T1000 (cell line): ENCODE measurements around the gene TSPYL1.

Experiments
- DNase-seq: peaks from one replicate; lab custom pipeline; 2025; ENCODE audit warnings: mixed read lengths; lab: John Stamatoyannopoulos, UW

TSPYL1 gene

GRCh38 chr6:116258520-116258919 lies 21.2 kb downstream of the TSPYL1 start:
- no peak for DNase-seq

- no peak for DNase-seq
Measured at GRCh38 chr6:116256694-116257093, 23.0 kb downstream of the TSPYL1 start.

DNA sequence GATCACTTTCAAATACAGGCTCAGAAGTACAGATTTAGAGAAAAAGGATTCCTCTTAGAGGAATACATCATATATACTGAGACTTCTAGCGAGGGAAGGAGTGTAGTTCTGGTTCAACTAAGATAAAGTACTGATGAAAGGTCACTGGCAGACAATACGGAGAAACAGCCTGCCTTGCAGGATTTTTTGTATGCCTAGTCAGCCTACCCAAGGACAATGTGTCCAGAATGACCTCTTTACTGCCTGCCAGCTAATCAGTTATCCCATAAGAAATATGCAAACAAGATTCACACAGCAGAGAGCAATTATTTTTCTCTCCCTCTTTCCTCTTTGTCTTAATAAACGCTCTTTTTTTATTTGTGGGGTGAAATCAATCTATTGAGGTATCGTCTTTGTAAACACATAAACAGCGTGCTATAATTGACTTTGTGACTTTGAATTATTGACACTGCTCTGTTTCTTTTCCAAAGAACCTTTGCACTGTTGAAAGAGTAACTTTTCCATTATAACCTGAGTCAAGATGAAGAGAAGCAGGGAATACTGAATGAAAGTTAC lies 24.4 kb downstream of the TSPYL1 start:
- DNase-seq: no peak

DNA sequence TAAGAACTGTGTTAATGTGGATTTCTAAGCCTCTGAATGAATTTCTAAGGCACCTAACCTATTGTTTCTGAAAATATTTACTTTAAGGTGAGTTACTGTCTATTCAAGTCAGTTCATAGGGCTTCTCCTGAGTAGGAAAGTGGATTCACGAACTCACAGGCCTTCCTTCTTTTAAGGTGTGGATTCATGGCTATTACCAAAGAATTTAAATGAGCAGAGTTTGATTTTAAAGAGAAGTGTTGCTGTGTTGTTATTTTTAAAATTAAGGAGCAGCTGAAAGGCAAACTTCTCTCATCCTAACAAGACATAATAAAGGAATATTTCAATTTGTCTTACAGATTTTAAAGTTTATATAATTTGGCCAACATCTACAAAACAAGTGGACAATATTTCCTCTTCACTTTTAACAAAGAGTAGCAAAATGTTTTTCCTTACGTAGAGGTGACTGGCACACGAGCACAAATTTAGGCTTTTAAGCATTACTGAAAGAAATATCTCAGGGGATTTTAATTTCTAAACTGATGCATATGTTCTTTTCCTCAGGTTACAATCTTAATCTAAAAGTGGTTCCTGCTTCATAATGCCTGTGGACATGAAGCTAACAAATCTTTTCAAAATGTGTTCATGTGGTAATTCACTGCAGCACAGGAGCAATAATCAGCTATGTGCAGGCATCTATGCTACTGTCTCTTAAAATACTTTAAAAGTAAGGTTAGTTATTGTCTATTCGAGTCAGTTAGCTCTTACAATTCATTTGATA lies 25.3 kb downstream of the TSPYL1 start:
- no peak for DNase-seq

- DNase-seq: peak; percentile 80
Measured at GRCh38 chr6:116253505-116254296, 26.0 kb downstream of the TSPYL1 start, which contains the start of gene TSPYL4. Gene TSPYL4, minus strand, starts transcription at chr6:116254075. Its CDS starts 67 bp downstream, at chr6:116254008.

- no peak for DNase-seq
Measured at GRCh38 chr6:116253188-116253504, 26.6 kb downstream of the TSPYL1 start.

GRCh38 chr6:116251568-116252384 lies 28.0 kb downstream of the TSPYL1 start:
- DNase-seq: no peak

- DNase-seq: no peak
Measured at GRCh38 chr6:116248577-116248976, 31.2 kb downstream of the TSPYL1 start.

DNA sequence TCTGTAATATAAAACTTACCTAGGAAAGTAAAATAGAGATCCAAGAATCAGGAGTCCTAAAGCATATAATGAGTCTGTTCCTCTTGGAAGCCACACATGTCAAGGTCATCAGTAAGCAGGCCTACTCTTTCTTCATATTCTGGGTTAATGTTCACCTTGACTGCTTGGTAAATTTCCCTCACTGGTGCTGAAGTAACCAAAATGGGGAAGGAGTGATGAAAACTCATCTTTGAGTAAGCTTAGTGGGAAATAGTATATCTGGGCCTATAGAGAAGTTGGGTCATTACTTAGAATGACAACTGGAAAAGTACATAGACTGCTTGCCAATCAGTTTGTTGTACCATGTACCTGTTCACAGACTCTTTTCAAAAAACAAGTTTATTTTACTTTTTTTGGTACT lies 32.4 kb downstream of the TSPYL1 start:
- DNase-seq: no peak

DNA sequence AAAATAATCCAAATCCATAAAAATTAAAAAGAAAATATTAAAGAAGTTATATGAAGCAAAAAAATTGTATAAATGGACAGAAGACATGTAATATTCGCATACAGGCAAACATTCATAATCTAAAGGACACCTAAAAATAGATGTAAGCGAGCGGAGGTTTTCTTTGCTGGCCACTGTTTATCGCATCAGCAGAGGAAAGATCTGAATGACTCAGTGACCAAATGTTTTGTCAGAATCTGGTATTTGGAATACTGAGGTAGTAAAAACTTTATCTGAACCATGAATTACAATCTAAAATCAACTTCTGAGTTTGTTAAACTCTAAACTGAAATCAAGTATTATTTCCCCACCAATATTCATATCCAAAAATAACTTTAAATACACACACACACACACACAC lies 33.6 kb downstream of the TSPYL1 start:
- DNase-seq: no peak

DNA sequence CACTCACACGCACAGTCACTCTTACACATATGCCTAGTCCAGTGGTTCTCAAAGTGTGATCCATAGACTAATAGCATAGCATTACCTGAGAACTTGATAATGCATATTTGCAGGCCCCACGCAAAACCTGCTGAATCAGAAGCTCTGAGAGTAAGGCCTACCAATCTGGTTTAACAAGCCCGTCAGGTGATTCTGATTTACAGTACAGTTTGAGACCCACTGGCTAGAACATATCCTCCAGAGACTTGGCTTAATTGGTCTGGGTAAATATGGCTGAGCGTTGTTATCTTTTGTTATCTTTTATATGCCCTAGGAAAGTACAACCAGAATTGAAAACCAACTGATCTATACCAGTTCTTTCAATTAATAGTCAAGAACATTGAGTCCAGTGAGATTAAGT lies 35.4 kb downstream of the TSPYL1 start:
- no peak for DNase-seq

DNA sequence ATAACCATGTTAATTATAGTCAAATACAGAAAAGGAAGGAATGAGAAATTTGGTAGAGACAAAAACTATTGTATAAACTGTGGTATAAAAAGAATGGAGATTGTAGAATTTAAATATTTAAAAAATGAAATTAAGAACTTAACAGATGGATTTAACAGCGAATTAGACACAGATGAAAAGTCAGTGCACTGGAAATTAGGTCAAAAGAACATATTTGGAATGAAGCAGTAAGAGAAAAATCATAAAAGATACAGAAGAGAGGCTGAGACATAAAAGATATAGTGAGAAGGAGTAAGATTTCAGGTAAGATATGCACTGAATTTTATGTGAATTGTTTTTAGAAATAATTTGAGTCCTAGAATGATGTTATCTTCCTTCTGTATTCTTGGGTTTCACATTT lies 39.9 kb downstream of the TSPYL1 start:
- no peak for DNase-seq

- DNase-seq: no peak
Measured at GRCh38 chr6:116239256-116239655, 40.5 kb downstream of the TSPYL1 start.

DNA sequence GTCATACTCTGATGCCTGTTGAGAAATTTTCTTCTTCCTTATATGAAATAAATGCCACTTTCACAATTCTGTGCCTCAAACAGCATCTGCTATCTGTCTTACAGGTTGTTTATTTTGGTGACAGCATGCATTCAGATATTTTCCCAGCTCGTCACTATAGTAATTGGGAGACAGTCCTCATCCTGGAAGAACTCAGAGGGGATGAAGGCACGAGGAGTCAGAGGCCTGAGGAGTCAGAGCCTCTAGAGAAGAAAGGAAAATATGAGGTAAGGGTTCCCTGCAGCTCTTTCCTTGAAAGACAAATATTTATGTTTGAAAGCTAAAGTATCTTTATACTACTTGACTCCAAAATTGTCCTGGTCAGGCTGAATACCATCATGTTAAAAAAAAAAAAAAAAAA lies 41.6 kb downstream of the TSPYL1 start:
- DNase-seq: no peak

DNA sequence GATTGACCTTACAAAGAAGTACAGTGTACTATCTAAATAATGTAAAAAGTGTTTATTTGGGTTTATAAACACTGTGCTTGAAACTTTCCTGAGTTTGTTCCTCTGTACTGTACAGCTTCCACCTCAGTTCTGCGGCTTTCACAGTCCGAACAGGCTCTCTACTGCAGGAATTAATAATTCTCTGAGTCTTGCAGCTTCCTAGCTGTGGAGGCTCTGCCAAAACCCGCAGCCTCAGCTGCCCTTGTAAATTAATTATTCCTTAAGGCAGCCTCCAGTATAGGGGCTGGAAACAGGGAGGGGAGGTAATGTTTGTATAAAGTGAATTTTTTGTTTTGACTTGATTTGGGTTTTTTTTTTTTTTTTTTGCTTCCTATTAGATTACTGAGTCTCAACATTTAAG lies 45.0 kb downstream of the TSPYL1 start:
- DNase-seq: no peak

DNA sequence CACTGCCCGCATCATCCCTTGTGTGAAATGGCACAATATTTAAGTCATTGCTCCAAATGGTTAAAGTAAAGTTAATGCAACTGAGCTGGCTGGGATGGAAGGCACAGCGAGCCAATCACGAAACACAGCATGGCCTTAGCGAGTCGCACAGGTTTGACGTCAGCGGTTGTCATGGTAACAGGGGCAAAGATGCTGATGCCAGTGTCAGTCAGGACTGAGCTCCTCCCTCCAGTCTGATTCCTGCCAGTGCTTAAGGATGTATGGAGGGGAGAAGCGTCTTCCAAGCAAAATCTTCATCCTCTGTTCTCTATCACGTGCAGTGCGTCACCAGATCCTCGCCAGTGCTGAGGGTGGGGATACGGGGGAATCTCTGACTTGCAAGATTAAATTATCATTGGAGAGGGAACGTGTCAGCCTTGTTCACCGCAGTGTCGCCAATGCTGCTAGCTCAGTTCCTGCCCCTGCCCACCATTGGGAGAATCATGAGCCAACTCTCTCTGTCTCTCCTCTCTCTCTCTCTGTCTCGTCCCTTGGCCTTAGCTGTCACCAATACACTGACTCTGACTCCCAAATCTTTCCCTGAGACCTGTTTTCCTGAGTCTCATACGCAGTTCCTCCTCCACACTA lies 50.3 kb downstream of the TSPYL1 start:
- peak; percentile 64 for DNase-seq
